Activated T-helper 17 cell treated with anti-CD3 and anti-CD28 coated beads, Interleukin-2, amount 50 U/mL, for 72 hours (primary cell): ENCODE measurements around the gene VGLL3. TPM values are rescaled to one million over a fixed set of nuclear protein-coding genes. Genes with fewer than 3 reads are reported as not detected.

Source experiments
- ATAC-seq: fragments of 150-1000 bp; cut with Tn5 transposase; replicated peaks from 2 replicates; pipeline ENCODE4 v1.10.0; 2021; ENCODE audit warnings: mild to moderate bottlenecking, moderate library complexity
- H3K27ac Mint-ChIP-seq: one replicate; pipeline ENCODE4 v1.8.0; 2022; ENCODE audit warnings: mixed read lengths
- H3K27me3 Mint-ChIP-seq: one replicate; pipeline ENCODE4 v1.8.0; 2022; ENCODE audit warnings: mixed read lengths
- H3K36me3 Mint-ChIP-seq: one replicate; pipeline ENCODE4 v1.8.0; 2022; ENCODE audit warnings: low read depth, mild to moderate bottlenecking, mixed read lengths
- H3K4me1 Mint-ChIP-seq: one replicate; pipeline ENCODE4 v1.8.0; 2022; ENCODE audit warnings: mixed read lengths
- H3K4me3 Mint-ChIP-seq: one replicate; pipeline ENCODE4 v1.8.0; 2022; ENCODE audit warnings: mild to moderate bottlenecking, mixed read lengths
- H3K9me3 Mint-ChIP-seq: one replicate; pipeline ENCODE4 v1.8.0; 2022; ENCODE audit warnings: mixed read lengths
- total RNA-seq, 2 donors: library from RNA; stranded (reverse); gene quantifications; one replicate each; pipeline ENCODE4 v1.2.3, GENCODE V29; 2022

The VGLL3 gene
- total RNA-seq, 2 donors from 2014 or later: 0.03 TPM; not detected in 1

- no peaks in the 10 kb centered on the region for H3K4me1 Mint-ChIP-seq
- no peak overlapping the region for H3K27ac Mint-ChIP-seq
- ATAC-seq: no peak
- H3K36me3 Mint-ChIP-seq: no peaks in the 10 kb centered on the region
- no peak overlapping the region for H3K4me3 Mint-ChIP-seq
- H3K27me3 Mint-ChIP-seq: peaks cover 4% of the 10 kb centered on the region
- H3K9me3 Mint-ChIP-seq: peaks cover 5% of the 10 kb centered on the region
Measured at GRCh38 chr3:86996261-86996955, 5.5 kb upstream of the VGLL3 start.

- no peak overlapping the region for H3K4me3 Mint-ChIP-seq
- H3K4me1 Mint-ChIP-seq: no peaks in the 10 kb centered on the region
- H3K9me3 Mint-ChIP-seq: peaks cover 5% of the 10 kb centered on the region
- H3K27ac Mint-ChIP-seq: no peak overlapping the region
- no peaks in the 10 kb centered on the region for H3K36me3 Mint-ChIP-seq
- ATAC-seq: no peak
- H3K27me3 Mint-ChIP-seq: peaks cover 4% of the 10 kb centered on the region
Measured at GRCh38 chr3:86995537-86995936, 4.6 kb upstream of the VGLL3 start.

- H3K27ac Mint-ChIP-seq: no peak overlapping the region
- H3K4me3 Mint-ChIP-seq: no peak overlapping the region
- H3K9me3 Mint-ChIP-seq: peaks cover 5% of the 10 kb centered on the region
- no peaks in the 10 kb centered on the region for H3K36me3 Mint-ChIP-seq
- ATAC-seq: no peak
- H3K4me1 Mint-ChIP-seq: no peaks in the 10 kb centered on the region
- peaks cover 11% of the 10 kb centered on the region for H3K27me3 Mint-ChIP-seq
Measured at GRCh38 chr3:86993704-86994103, 2.8 kb upstream of the VGLL3 start.

GRCh38 chr3:86991840-86992435, 989 bp upstream of the VGLL3 start:
- ATAC-seq: no peak
- no peak overlapping the region for H3K27ac Mint-ChIP-seq
- H3K36me3 Mint-ChIP-seq: no peaks in the 10 kb centered on the region
- H3K27me3 Mint-ChIP-seq: peaks cover 17% of the 10 kb centered on the region
- H3K4me1 Mint-ChIP-seq: no peaks in the 10 kb centered on the region
- no peak overlapping the region for H3K4me3 Mint-ChIP-seq
- peaks cover 5% of the 10 kb centered on the region for H3K9me3 Mint-ChIP-seq

- peaks cover 5% of the 10 kb centered on the region for H3K9me3 Mint-ChIP-seq
Measured at GRCh38 chr3:86991482-86991815, 500 bp upstream of the VGLL3 start.

GRCh38 chr3:86990012-86990733, 776 bp downstream of the VGLL3 start:
- H3K4me3 Mint-ChIP-seq: no peak overlapping the region
- peaks cover 5% of the 10 kb centered on the region for H3K9me3 Mint-ChIP-seq
- no peaks in the 10 kb centered on the region for H3K36me3 Mint-ChIP-seq
- peak; percentile 29 for ATAC-seq
- H3K4me1 Mint-ChIP-seq: no peaks in the 10 kb centered on the region
- H3K27me3 Mint-ChIP-seq: peaks cover 17% of the 10 kb centered on the region
- no peak overlapping the region for H3K27ac Mint-ChIP-seq

More at GRCh38 chr3:86991482-86991815, 500 bp upstream of the VGLL3 start:
- Mint-ChIP-seq H3K27me3 (peaks cover 17% of the 10 kb centered on the region), H3K27ac (no peak overlapping the region), H3K4me3 (no peak overlapping the region), H3K36me3 (no peaks in the 10 kb centered on the region), H3K4me1 (no peaks in the 10 kb centered on the region)
- ATAC-seq: no peak

- Mint-ChIP-seq H3K36me3 (no peaks in the 10 kb centered on the region), H3K4me3 (no peak overlapping the region), H3K27me3 (peaks cover 17% of the 10 kb centered on the region)
Measured at GRCh38 chr3:86989611-86990010, 1.3 kb downstream of the VGLL3 start.

GRCh38 chr3:86989006-86989405, 1.9 kb downstream of the VGLL3 start:
- Mint-ChIP-seq H3K36me3 (no peaks in the 10 kb centered on the region), H3K27ac (no peak overlapping the region), H3K27me3 (peaks cover 16% of the 10 kb centered on the region), H3K4me1 (no peaks in the 10 kb centered on the region), H3K9me3 (peaks cover 3% of the 10 kb centered on the region), H3K4me3 (no peak overlapping the region)
- ATAC-seq: no peak

More at GRCh38 chr3:86989611-86990010, 1.3 kb downstream of the VGLL3 start:
- no peak for ATAC-seq
- Mint-ChIP-seq H3K27ac (no peak overlapping the region), H3K4me1 (no peaks in the 10 kb centered on the region), H3K9me3 (peaks cover 5% of the 10 kb centered on the region)

- Mint-ChIP-seq H3K4me3 (no peak overlapping the region), H3K27ac (no peak overlapping the region), H3K36me3 (no peaks in the 10 kb centered on the region), H3K27me3 (peaks cover 13% of the 10 kb centered on the region), H3K4me1 (no peaks in the 10 kb centered on the region), H3K9me3 (no peaks in the 10 kb centered on the region)
- no peak for ATAC-seq
Measured at GRCh38 chr3:86988235-86988634, 2.7 kb downstream of the VGLL3 start.

GRCh38 chr3:86987421-86987715, 3.6 kb downstream of the VGLL3 start:
- H3K4me3 Mint-ChIP-seq: no peak overlapping the region
- H3K36me3 Mint-ChIP-seq: no peaks in the 10 kb centered on the region
- H3K9me3 Mint-ChIP-seq: no peaks in the 10 kb centered on the region
- no peak for ATAC-seq
- H3K4me1 Mint-ChIP-seq: no peaks in the 10 kb centered on the region
- peaks cover 13% of the 10 kb centered on the region for H3K27me3 Mint-ChIP-seq
- H3K27ac Mint-ChIP-seq: no peak overlapping the region

GRCh38 chr3:86986671-86987420, 4.1 kb downstream of the VGLL3 start:
- Mint-ChIP-seq H3K27ac (no peak overlapping the region), H3K4me1 (no peaks in the 10 kb centered on the region), H3K4me3 (no peak overlapping the region), H3K27me3 (peaks cover 13% of the 10 kb centered on the region), H3K9me3 (no peaks in the 10 kb centered on the region), H3K36me3 (no peaks in the 10 kb centered on the region)
- ATAC-seq: no peak

- Mint-ChIP-seq H3K27me3 (peaks cover 13% of the 10 kb centered on the region), H3K4me1 (no peaks in the 10 kb centered on the region), H3K9me3 (no peaks in the 10 kb centered on the region), H3K4me3 (no peak overlapping the region), H3K27ac (no peak overlapping the region), H3K36me3 (no peaks in the 10 kb centered on the region)
- no peak for ATAC-seq
Measured at GRCh38 chr3:86985181-86985826, 5.6 kb downstream of the VGLL3 start.

- Mint-ChIP-seq H3K27ac (no peak overlapping the region), H3K4me1 (no peaks in the 10 kb centered on the region), H3K4me3 (no peak overlapping the region), H3K36me3 (no peaks in the 10 kb centered on the region), H3K9me3 (no peaks in the 10 kb centered on the region), H3K27me3 (peaks cover 7% of the 10 kb centered on the region)
- ATAC-seq: no peak
Measured at GRCh38 chr3:86984271-86984670, 6.7 kb downstream of the VGLL3 start.

- Mint-ChIP-seq H3K4me3 (no peak overlapping the region), H3K4me1 (no peaks in the 10 kb centered on the region), H3K36me3 (no peaks in the 10 kb centered on the region), H3K27me3 (peaks cover 2% of the 10 kb centered on the region), H3K27ac (no peak overlapping the region), H3K9me3 (no peaks in the 10 kb centered on the region)
- ATAC-seq: no peak
Measured at GRCh38 chr3:86982883-86983282, 8.1 kb downstream of the VGLL3 start.
